Upper lobe of left lung (tissue), 6 donors: Measurements from ENCODE around the gene CUBN. TPM values are rescaled to one million over a fixed set of nuclear protein-coding genes. Genes with fewer than 3 reads are reported as not detected.

Source experiments
- ATAC-seq, 2 donors: fragments of 200-7000 bp; cut with Tn5 transposase; one replicate each; pipeline ENCODE4 v1.9.1; 2022; ENCODE audit warnings: mild to moderate bottlenecking in 2 of 2, moderate library complexity in 2 of 2; ENCODE audit not compliant: low FRiP score in 2 of 2
- DNase-seq, 2 donors: peaks; one replicate each; pipeline ENCODE4 v3.0.0-alpha.2; 2019 to 2020
- H3K27ac ChIP-seq, 4 donors: fragments of 200-600 bp; sonication (generic); one replicate each; pipeline ENCODE4 v1.5.1; 2016 to 2019
- H3K27me3 ChIP-seq, 4 donors: fragments of 200-600 bp; sonication (generic); one replicate each; pipeline ENCODE4 v1.5.1; 2017 to 2019
- H3K36me3 ChIP-seq, 4 donors: fragments of 200-600 bp; sonication (generic); one replicate each; pipeline ENCODE4 v1.5.1; 2016 to 2019
- H3K4me1 ChIP-seq, 4 donors: fragments of 200-600 bp; sonication (generic); one replicate each; pipeline ENCODE4 v1.5.1; 2018 to 2019
- H3K4me3 ChIP-seq, 4 donors: fragments of 200-600 bp; sonication (generic); one replicate each; pipeline ENCODE4 v1.5.1; 2017 to 2019; ENCODE audit warnings: mild to moderate bottlenecking in 2 of 4, moderate library complexity in 1 of 4
- H3K9me3 ChIP-seq, 4 donors: fragments of 200-600 bp; sonication (generic); one replicate each; pipeline ENCODE4 v1.5.1; 2018 to 2019
- EP300 ChIP-seq, 4 donors: sonication (generic); formaldehyde crosslinking; IDR thresholded peaks; one replicate each; pipeline ENCODE4 v1.5.1; 2017; ENCODE audit warnings: antibody characterized with exemption in 4 of 4, control low read depth in 2 of 4
- POLR2A ChIP-seq, 4 donors: fragments of 450-650 bp; IDR thresholded peaks; one replicate each; pipeline ENCODE4 v1.5.1; 2016 to 2017; ENCODE audit warnings: antibody characterized with exemption in 4 of 4, mild to moderate bottlenecking in 2 of 4
- POLR2AphosphoS5 ChIP-seq, 2 donors: sonication (generic); formaldehyde crosslinking; IDR thresholded peaks; one replicate each; pipeline ENCODE4 v1.5.1; 2017; ENCODE audit warnings: antibody characterized with exemption in 2 of 2
- WGBS, 2 donors: methylation state at CpG; one replicate each; pipeline ENCODE4 v1.1.5; 2017 to 2018; 5-methylcytosine and 5-hydroxymethylcytosine counted together
- total RNA-seq, 6 donors: library from RNA; depleted of rRNA in 4 of 6; stranded (reverse); fragments of >200 nt in 4 of 6; gene quantifications; one replicate each; pipeline versions ENCODE4 v1.1.0 to v1.2.1, GENCODE V29; 2016 to 2021
- TF ChIP-seq, protein P1 (sequence below), 6 experiments: fragments of 450-650 bp in 4 of 6; fragments of 200-600 bp in 2 of 6; sonication (generic) in 2 of 6; IDR thresholded peaks; one replicate each; pipeline ENCODE4 v1.5.1; 2016 to 2019; ENCODE audit warnings: antibody characterized with exemption in 6 of 6
- donor health status: DM: no; HTN: no; CAD: no; lungs with moderate emphysema.
- donor health status: DM: no; HTN: yes; CAD: no; lungs with severe emphysema.

CUBN gene
- total RNA-seq, 6 donors from 2014 or later = 1.0 to 9.4 (median 5.3) TPM

- no peaks in the 10 kb centered on the region for H3K27me3 ChIP-seq
- H3K9me3 ChIP-seq = no peaks in the 10 kb centered on the region
- no peaks in the 10 kb centered on the region for H3K36me3 ChIP-seq
- ATAC-seq (no peak), DNase-seq (no peak)
- 90 to 96% methylated on average over 6 of the region's 6 CpGs for WGBS, 2 donors
- H3K27ac ChIP-seq = no peak overlapping the region
- TF ChIP-seq POLR2AphosphoS5 (IDR thresholded peaks at IDR 0.05) (no peak), POLR2A (IDR thresholded peaks at IDR 0.05) (no peak), EP300 (IDR thresholded peaks at IDR 0.05) (no peak)
- TF ChIP-seq, protein P1, sequence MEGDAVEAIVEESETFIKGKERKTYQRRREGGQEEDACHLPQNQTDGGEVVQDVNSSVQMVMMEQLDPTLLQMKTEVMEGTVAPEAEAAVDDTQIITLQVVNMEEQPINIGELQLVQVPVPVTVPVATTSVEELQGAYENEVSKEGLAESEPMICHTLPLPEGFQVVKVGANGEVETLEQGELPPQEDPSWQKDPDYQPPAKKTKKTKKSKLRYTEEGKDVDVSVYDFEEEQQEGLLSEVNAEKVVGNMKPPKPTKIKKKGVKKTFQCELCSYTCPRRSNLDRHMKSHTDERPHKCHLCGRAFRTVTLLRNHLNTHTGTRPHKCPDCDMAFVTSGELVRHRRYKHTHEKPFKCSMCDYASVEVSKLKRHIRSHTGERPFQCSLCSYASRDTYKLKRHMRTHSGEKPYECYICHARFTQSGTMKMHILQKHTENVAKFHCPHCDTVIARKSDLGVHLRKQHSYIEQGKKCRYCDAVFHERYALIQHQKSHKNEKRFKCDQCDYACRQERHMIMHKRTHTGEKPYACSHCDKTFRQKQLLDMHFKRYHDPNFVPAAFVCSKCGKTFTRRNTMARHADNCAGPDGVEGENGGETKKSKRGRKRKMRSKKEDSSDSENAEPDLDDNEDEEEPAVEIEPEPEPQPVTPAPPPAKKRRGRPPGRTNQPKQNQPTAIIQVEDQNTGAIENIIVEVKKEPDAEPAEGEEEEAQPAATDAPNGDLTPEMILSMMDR (IDR thresholded peaks at IDR 0.05) = no peak
- H3K4me3 ChIP-seq = no peak overlapping the region
- peaks cover 42 to 55% (median 48%) of the 10 kb centered on the region in 4 donors for H3K4me1 ChIP-seq
Measured at GRCh38 chr10:17004801-17005380, 124.7 kb downstream of the CUBN start.

- TF ChIP-seq POLR2A (IDR thresholded peaks at IDR 0.05) = no peak
- no peak for TF ChIP-seq EP300 (IDR thresholded peaks at IDR 0.05)
- no peak for TF ChIP-seq POLR2AphosphoS5 (IDR thresholded peaks at IDR 0.05)
- TF ChIP-seq, protein P1 (IDR thresholded peaks at IDR 0.05) = no peak
- WGBS, 2 donors = 84 to 90% methylated on average over 7 of the region's 7 CpGs
- no peaks in the 10 kb centered on the region for H3K27me3 ChIP-seq
- H3K9me3 ChIP-seq = no peaks in the 10 kb centered on the region
- no peak overlapping the region for H3K27ac ChIP-seq
- H3K4me3 ChIP-seq = no peak overlapping the region
- DNase-seq (no peak), ATAC-seq (peak in 1 of 2 donors; percentile 35)
- H3K36me3 ChIP-seq = no peaks in the 10 kb centered on the region
- H3K4me1 ChIP-seq = peaks cover 31 to 44% (median 38%) of the 10 kb centered on the region in 4 donors
Measured at GRCh38 chr10:17003651-17004286, 125.8 kb downstream of the CUBN start.

DNA sequence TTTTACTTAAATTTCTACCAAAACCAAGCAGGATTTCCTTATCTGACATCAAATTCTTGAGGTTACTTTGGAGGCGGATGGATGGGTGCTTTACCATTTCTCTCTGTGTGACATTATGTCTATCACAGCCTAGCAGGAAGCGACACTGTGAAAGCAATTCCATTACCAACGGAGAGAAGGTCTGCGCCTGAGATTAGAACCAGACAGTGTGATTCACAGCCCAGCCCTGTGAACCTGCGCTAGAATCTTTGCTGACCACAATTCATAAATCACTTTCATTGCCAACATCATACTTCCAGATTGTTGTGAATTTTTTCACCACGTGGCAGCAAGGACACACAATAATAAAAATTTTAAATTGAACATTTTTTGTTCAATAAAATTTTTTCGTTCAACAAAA lies 126.5 kb downstream of the CUBN start:
- Histone ChIP-seq H3K27me3 (no peaks in the 10 kb centered on the region), H3K27ac (peak overlapping the region in 2 of 4 donors; percentile 59 to 75), H3K9me3 (no peaks in the 10 kb centered on the region), H3K36me3 (no peaks in the 10 kb centered on the region), H3K4me1 (peaks cover 25 to 39% (median 32%) of the 10 kb centered on the region in 4 donors), H3K4me3 (no peak overlapping the region)
- 52 to 56% methylated on average over 7 of the region's 7 CpGs for WGBS, 2 donors
- no peak for DNase-seq
- peak in 1 of 2 donors; percentile 81 for ATAC-seq
- TF ChIP-seq, protein P1 (IDR thresholded peaks at IDR 0.05) = no peak
- no peak for TF ChIP-seq POLR2AphosphoS5 (IDR thresholded peaks at IDR 0.05)
- TF ChIP-seq POLR2A (IDR thresholded peaks at IDR 0.05) = no peak
- TF ChIP-seq EP300 (IDR thresholded peaks at IDR 0.05) = no peak

DNA sequence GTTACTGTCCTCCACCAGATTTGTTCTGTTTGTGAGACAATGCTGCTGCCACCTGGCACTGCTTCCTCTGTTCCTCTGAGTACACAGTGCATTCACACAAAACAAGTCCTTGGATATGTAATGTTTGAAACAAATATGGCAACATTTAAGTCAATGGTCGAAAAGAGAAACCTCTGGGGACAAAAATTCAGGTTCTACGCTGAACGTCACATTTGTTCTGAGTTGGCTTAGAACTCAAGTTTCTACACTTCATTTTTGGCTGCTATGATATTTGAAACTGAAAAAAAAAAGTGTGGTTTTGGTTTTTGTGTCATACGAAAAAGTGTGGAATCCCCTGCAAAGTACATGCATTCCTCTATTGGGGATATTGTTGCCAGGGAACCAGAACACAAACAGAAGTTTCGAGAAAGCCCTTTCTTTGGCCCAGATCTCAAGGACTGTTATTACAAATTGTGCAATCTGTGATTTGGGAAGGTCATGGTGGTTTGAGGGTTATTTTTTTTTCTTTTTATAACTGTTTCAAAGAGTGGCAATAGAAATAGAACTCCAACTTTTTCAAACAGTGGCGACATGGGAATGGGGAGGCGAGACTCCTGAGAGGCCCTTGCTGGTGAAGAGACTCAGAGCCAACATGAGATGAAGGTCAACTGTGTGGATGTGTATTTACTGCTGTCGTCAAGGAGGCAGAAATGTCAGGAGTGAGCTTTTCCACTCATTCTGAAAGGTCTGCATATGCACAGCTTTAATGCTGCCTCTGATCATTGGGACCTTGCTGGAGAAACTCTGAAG lies 127.5 kb downstream of the CUBN start:
- no peaks in the 10 kb centered on the region for H3K9me3 ChIP-seq
- no peaks in the 10 kb centered on the region for H3K27me3 ChIP-seq
- ATAC-seq (peak; percentile 73 to 87), DNase-seq (peak in 1 of 2 donors; percentile 38)
- WGBS, 2 donors = 40 to 50% methylated on average over 8 of the region's 8 CpGs
- TF ChIP-seq EP300 (IDR thresholded peaks at IDR 0.05) = peak in 1 of 4 donors; percentile 86
- no peak for TF ChIP-seq POLR2A (IDR thresholded peaks at IDR 0.05)
- peak; percentile 21 to 70 for TF ChIP-seq POLR2AphosphoS5 (IDR thresholded peaks at IDR 0.05)
- TF ChIP-seq, protein P1 (IDR thresholded peaks at IDR 0.05) = no peak
- H3K4me3 ChIP-seq = no peak overlapping the region
- peak overlapping the region; percentile 55 to 75 (median 68) for H3K27ac ChIP-seq
- no peaks in the 10 kb centered on the region for H3K36me3 ChIP-seq
- peaks cover 15 to 29% (median 23%) of the 10 kb centered on the region in 4 donors for H3K4me1 ChIP-seq
